IMR-90 (cell line): ENCODE data around the gene S1PR1. TPM values are rescaled to one million over a fixed set of nuclear protein-coding genes. Genes with fewer than 3 reads are reported as not detected.

ENCODE experiments used
- ATAC-seq: fragments of 200-7000 bp; cut with Tn5 transposase; 2 replicates; pipeline ENCODE4 v1.9.1; 2020; ENCODE audit warnings: low read depth, mild to moderate bottlenecking, moderate library complexity
- BruUV-seq: library from RNA; stranded (reverse); fragments of 400-500 nt; replicated peaks from 2 replicates; lab custom pipeline; 2021; lab: Mats Ljungman, UMichigan
- CTCF ChIA-PET: fragments of 300-600 bp; formaldehyde crosslinking; extraction: SDS; loops from one replicate; lab custom pipeline; 2021; ENCODE audit warnings: antibody characterized with exemption; lab: Yijun Ruan, JAX
- POLR2A ChIA-PET: fragments of 300-600 bp; sonication (Branson Sonifier 250); formaldehyde crosslinking; loops from one replicate; lab custom pipeline; 2022; ENCODE audit warnings: antibody characterized with exemption; ENCODE audit not compliant: unreplicated experiment; lab: Charles Lee
- DNase-seq: peaks from one replicate; pipeline ENCODE4 v3.0.0; 2013
- H2AFZ ChIP-seq: replicated peaks from 2 replicates; pipeline ENCODE3; 2013; ENCODE audit warnings: low read length, mild to moderate bottlenecking; ENCODE audit not compliant: poor library complexity
- H2AK5ac ChIP-seq: 2 replicates; pipeline ENCODE4 v1.6.1; 2013; ENCODE audit warnings: low read depth, low read length, inconsistent platforms
- H2AK9ac ChIP-seq: replicated peaks from 2 replicates; pipeline ENCODE3; 2013; ENCODE audit warnings: mild to moderate bottlenecking, low read depth, low read length, moderate library complexity; ENCODE audit not compliant: poor library complexity
- H2BK120ac ChIP-seq: 2 replicates; pipeline ENCODE4 v1.6.1; 2013; ENCODE audit warnings: low read depth, low read length, inconsistent platforms
- H2BK15ac ChIP-seq: 3 replicates; pipeline ENCODE4 v1.6.1; 2013; ENCODE audit warnings: low read depth, low read length, inconsistent platforms
- H2BK20ac ChIP-seq: 2 replicates; pipeline ENCODE4 v1.6.1; 2013; ENCODE audit warnings: low read depth, mild to moderate bottlenecking, inconsistent platforms, low read length, moderate library complexity
- H2BK5ac ChIP-seq: 2 replicates; pipeline ENCODE4 v1.6.1; 2013; ENCODE audit warnings: mild to moderate bottlenecking, low read depth, low read length, inconsistent platforms; ENCODE audit not compliant: poor library complexity, severe bottlenecking
- H3K14ac ChIP-seq: replicated peaks from 2 replicates; pipeline ENCODE4 v1.6.1; 2013; ENCODE audit warnings: low read depth, low read length, inconsistent platforms
- H3K18ac ChIP-seq: 2 replicates; pipeline ENCODE4 v1.6.1; 2013; ENCODE audit warnings: low read depth, low read length, control low read depth
- H3K23ac ChIP-seq: 2 replicates; pipeline ENCODE4 v1.6.1; 2013; ENCODE audit warnings: low read depth, low read length, inconsistent platforms
- H3K27ac ChIP-seq: 2 replicates; pipeline ENCODE4 v1.5.1; 2013; ENCODE audit warnings: mild to moderate bottlenecking, control low read depth, low read length; ENCODE audit not compliant: insufficient read depth
- H3K27me3 ChIP-seq: 2 replicates; pipeline ENCODE4 v1.6.1; 2013; ENCODE audit warnings: low read length; ENCODE audit not compliant: control insufficient read depth, insufficient read depth
- H3K36me3 ChIP-seq: 2 replicates; pipeline ENCODE4 v1.6.1; 2013; ENCODE audit warnings: low read length, mixed read lengths; ENCODE audit not compliant: control insufficient read depth, insufficient read depth
- H3K4ac ChIP-seq: 2 replicates; pipeline ENCODE4 v1.6.1; 2013; ENCODE audit warnings: low read depth, low read length, inconsistent platforms
- H3K4me1 ChIP-seq: 2 replicates; pipeline ENCODE4 v1.6.1; 2013; ENCODE audit warnings: low read length, mixed read lengths; ENCODE audit not compliant: control insufficient read depth, insufficient read depth
- H3K4me2 ChIP-seq: 2 replicates; pipeline ENCODE4 v1.6.1; 2013; ENCODE audit warnings: low read depth, mild to moderate bottlenecking, control low read depth, low read length, moderate library complexity
- H3K4me3 ChIP-seq: 2 replicates; pipeline ENCODE4 v1.5.1; 2013; ENCODE audit warnings: low read depth, mild to moderate bottlenecking, control low read depth, low read length, moderate library complexity; ENCODE audit not compliant: insufficient read depth
- H3K56ac ChIP-seq: 2 replicates; pipeline ENCODE4 v1.6.1; 2013; ENCODE audit warnings: low read length, inconsistent platforms; ENCODE audit not compliant: insufficient read depth; ENCODE audit errors: extremely low read depth
- H3K79me1 ChIP-seq, 2 experiments: 2 replicates each; pipeline ENCODE4 v1.6.1; 2013; ENCODE audit warnings: low read length in 2 of 2, inconsistent platforms in 1 of 2, low read depth in 1 of 2
- H3K9ac ChIP-seq: 2 replicates; pipeline ENCODE4 v1.6.1; 2013; ENCODE audit warnings: low read depth, low read length, control low read depth
- H3K9me1 ChIP-seq: 2 replicates; pipeline ENCODE4 v1.6.1; 2013; ENCODE audit warnings: low read length, inconsistent platforms; ENCODE audit not compliant: insufficient read depth
- H3K9me3 ChIP-seq: 2 replicates; pipeline ENCODE4 v1.6.1; 2013; ENCODE audit warnings: low read length; ENCODE audit not compliant: control insufficient read depth, insufficient read depth
- H4K20me1 ChIP-seq: 2 replicates; pipeline ENCODE4 v1.6.1; 2013; ENCODE audit warnings: low read length, inconsistent platforms; ENCODE audit not compliant: insufficient read depth
- H4K5ac ChIP-seq: 2 replicates; pipeline ENCODE4 v1.6.1; 2013; ENCODE audit warnings: mild to moderate bottlenecking, low read depth, low read length, control low read depth
- H4K8ac ChIP-seq, 2 experiments: 2 replicates each; pipeline ENCODE4 v1.6.1; 2013; ENCODE audit warnings: low read depth in 2 of 2, low read length in 2 of 2, control low read depth in 1 of 2, inconsistent platforms in 1 of 2
- H4K91ac ChIP-seq: 2 replicates; pipeline ENCODE4 v1.6.1; 2013; ENCODE audit warnings: low read depth, low read length, inconsistent platforms; ENCODE audit not compliant: insufficient read depth
- CEBPB ChIP-seq: IDR thresholded peaks from 2 replicates; pipeline ENCODE4 v1.6.1; 2012; ENCODE audit warnings: low read depth, low read length, improper control_type of control experiment
- CTCF ChIP-seq: conservative IDR thresholded peaks from 2 replicates; pipeline ENCODE4 v1.5.1; 2012; ENCODE audit warnings: mild to moderate bottlenecking, low read depth, low read length, improper control_type of control experiment
- ELK1 ChIP-seq: fragments of 150-350 bp; IDR thresholded peaks from 2 replicates; pipeline ENCODE4 v1.6.1; 2016; ENCODE audit warnings: low read depth, mild to moderate bottlenecking, low read length, moderate library complexity, borderline replicate concordance
- FOS ChIP-seq: fragments of 150-350 bp; IDR thresholded peaks from 2 replicates; pipeline ENCODE4 v1.6.1; 2016; ENCODE audit warnings: low read depth, low read length
- MAFK ChIP-seq: IDR thresholded peaks from 2 replicates; pipeline ENCODE4 v1.6.1; 2012; ENCODE audit warnings: low read depth, low read length, improper control_type of control experiment
- MXI1 ChIP-seq: IDR thresholded peaks from 2 replicates; pipeline ENCODE4 v1.6.1; 2012; ENCODE audit warnings: low read depth, mild to moderate bottlenecking, low read length, moderate library complexity, borderline replicate concordance
- NFE2L2 ChIP-seq: fragments of 150-350 bp; IDR thresholded peaks from 2 replicates; pipeline ENCODE4 v1.6.1; 2016; ENCODE audit warnings: low read depth, mild to moderate bottlenecking, low read length
- POLR2A ChIP-seq: IDR thresholded peaks from 2 replicates; pipeline ENCODE4 v1.6.1; 2012; ENCODE audit warnings: mild to moderate bottlenecking, low read depth, low read length
- RAD21 ChIP-seq: IDR thresholded peaks from 2 replicates; pipeline ENCODE4 v1.6.1; 2012; ENCODE audit warnings: low read length, improper control_type of control experiment
- RCOR1 ChIP-seq: IDR thresholded peaks from 2 replicates; pipeline ENCODE4 v1.6.1; 2012; ENCODE audit warnings: mild to moderate bottlenecking, low read length, improper control_type of control experiment; ENCODE audit not compliant: insufficient replicate concordance
- SMC3 ChIP-seq: fragments of 150-350 bp; IDR thresholded peaks from 2 replicates; pipeline ENCODE4 v1.6.1; 2016; ENCODE audit warnings: low read depth, mild to moderate bottlenecking, antibody characterized with exemption, low read length, moderate library complexity
- USF2 ChIP-seq: fragments of 150-350 bp; IDR thresholded peaks from 2 replicates; pipeline ENCODE4 v1.6.1; 2017; ENCODE audit warnings: mild to moderate bottlenecking, antibody characterized with exemption, low read length, low read depth
- dilution Hi-C: fragments of 300-500 bp; cut with HindIII; formaldehyde crosslinking; loops from one replicate; pipeline ENCODE4 v1.14.3; 2018; ENCODE audit warnings: low sequenced_read_pairs; ENCODE audit not compliant: unreplicated experiment
- in situ Hi-C: fragments of 300-500 bp; cut with MboI; formaldehyde crosslinking; loops from 3 replicates; pipeline ENCODE4 v1.14.3; 2019; ENCODE audit warnings: low sequenced_read_pairs, inconsistent platforms, mixed read lengths
- intact Hi-C: fragments of 100-400 bp; cut with micrococcal nuclease; formaldehyde crosslinking; loops from 2 replicates; pipeline ENCODE4 v1.10.0; 2022
- polyA plus RNA-seq, 3 experiments: library from polyadenylated mRNA; depleted of rRNA; stranded (reverse); fragments of >200 nt; gene quantifications; 2 replicates each; pipeline ENCODE4 v1.2.3, GENCODE V29; 2012; ENCODE audit warnings: low replicate concordance in 1 of 3
- total RNA-seq: library from RNA; depleted of rRNA; stranded (reverse); fragments of >200 nt; gene quantifications from 2 replicates; pipeline ENCODE4 v1.2.3, GENCODE V29; 2012

S1PR1 gene
- total and polyA plus RNA-seq, 2 of the 4 experiments (the other 2 are of a cell fraction): 12.9 to 15.6 TPM

- no peaks in the 10 kb centered on the region for H3K79me1 ChIP-seq
- POLR2A ChIA-PET: no interaction called here
- intact Hi-C loops: no loop called here
These were observed 14.7 kb downstream of the S1PR1 start for GRCh38 chr1:101251504-101251903.

More at GRCh38 chr1:101251504-101251903, 14.7 kb downstream of the S1PR1 start:
- dilution Hi-C loops: no loop called here
- CTCF ChIA-PET: no interaction called here
- no peak overlapping the region for H2BK120ac ChIP-seq
- no peaks in the 10 kb centered on the region for H3K27me3 ChIP-seq
- no peak overlapping the region for H3K56ac ChIP-seq
- H3K9me3 ChIP-seq: no peaks in the 10 kb centered on the region
- no peak overlapping the region for H2BK5ac ChIP-seq
- no peak overlapping the region for H3K23ac ChIP-seq
- no peak overlapping the region for H2AK9ac ChIP-seq
- no peak overlapping the region for H4K8ac ChIP-seq
- H2AK5ac ChIP-seq: no peak overlapping the region
- no peak overlapping the region for H3K4ac ChIP-seq
- H2AFZ ChIP-seq: no peak overlapping the region
- no peak overlapping the region for H3K18ac ChIP-seq
- H3K14ac ChIP-seq: no peak overlapping the region
- in situ Hi-C loops: no loop called here
- no peaks in the 10 kb centered on the region for H4K20me1 ChIP-seq
- H3K36me3 ChIP-seq: no peaks in the 10 kb centered on the region
- ATAC-seq: no peak
- H3K9me1 ChIP-seq: no peaks in the 10 kb centered on the region
- H3K4me1 ChIP-seq: no peaks in the 10 kb centered on the region
- H3K4me3 ChIP-seq: no peak overlapping the region
- no peak overlapping the region for H2BK20ac ChIP-seq
- H4K5ac ChIP-seq: no peak overlapping the region
- no peak for TF ChIP-seq RCOR1
- no peak for TF ChIP-seq ELK1
- no peak for TF ChIP-seq SMC3
- TF ChIP-seq MAFK: no peak
- no peak for TF ChIP-seq FOS
- no peak for TF ChIP-seq POLR2A
- no peak; the same call in 1 of the 2 replicates for TF ChIP-seq CEBPB
- TF ChIP-seq USF2: no peak
- no peak for TF ChIP-seq RAD21
- no peak for TF ChIP-seq NFE2L2
- TF ChIP-seq CTCF: no peak
- TF ChIP-seq MXI1: no peak
- no peak overlapping the region for H2BK15ac ChIP-seq
- H3K27ac ChIP-seq: no peak overlapping the region
- DNase-seq: no peak
- H3K9ac ChIP-seq: no peak overlapping the region
- no peak overlapping the region for H4K91ac ChIP-seq
- BruUV-seq: no TSS peak
- H3K4me2 ChIP-seq: no peak overlapping the region
